Bladder microvascular endothelial cell (primary cell): ENCODE data around the gene RIC3. TPM values are rescaled to one million over a fixed set of nuclear protein-coding genes. Genes with fewer than 3 reads are reported as not detected.

ENCODE experiments used
- total RNA-seq: library from RNA; depleted of rRNA; stranded (reverse); fragments of >200 nt; gene quantifications from 2 replicates; pipeline ENCODE4 v1.2.3, GENCODE V29; 2014

The RIC3 gene
- not detected in 2 replicates for total RNA-seq

GRCh38 chr11:8168485-8169257 is at the start of gene RIC3:
Gene RIC3 (minus strand): TSS chr11:8169025. CDS start chr11:8168989, 36 bp downstream.

GRCh38 chr11:8080674-8081590 is 87.9 kb downstream of the RIC3 start, which contains the start of gene TUB:
Gene TUB (plus strand): TSS chr11:8081211. CDS start chr11:8081511, 300 bp downstream.

Other genes with a start within 250 kb of the RIC3 start
- not detected in 2 replicates for gene OR10A6, start 237.8 kb downstream of the RIC3 start, total RNA-seq
- not detected in 2 replicates for gene OR10A3, start 227.3 kb downstream of the RIC3 start, total RNA-seq
- 0.06 TPM in 1 of 2 replicates, not detected in the other for gene NLRP10, start 203.6 kb downstream of the RIC3 start, total RNA-seq
- 212 and 267 TPM in 2 replicates for gene EIF3F, start 181.7 kb downstream of the RIC3 start, total RNA-seq
- 0.16 and 2.3 TPM in 2 replicates for gene TUB, start 87.8 kb downstream of the RIC3 start, total RNA-seq
- gene LMO1, start 94.9 kb upstream of the RIC3 start, total RNA-seq, result not detected in 2 replicates